Retinal pigment epithelial cell (primary cell): Measurements from ENCODE around the gene ZNF280D.
"Not testable (repeated sequence)": the region's sequence is repeated elsewhere in the genome, so short reads cannot be mapped to it uniquely, and the experiment has no call there.

Experiments
- DNase-seq: peaks from one replicate; pipeline ENCODE4 v3.0.0-alpha.2; 2010; ENCODE audit warnings: low read depth
- H3K4me3 ChIP-seq: 2 replicates; pipeline ENCODE4 v1.5.1; 2011; ENCODE audit warnings: mild to moderate bottlenecking, low read length, control low read depth, moderate library complexity
- TF ChIP-seq, protein P1 (sequence below): conservative IDR thresholded peaks from 2 replicates; pipeline ENCODE4 v1.5.1; 2011; ENCODE audit warnings: low read depth, low read length, control low read depth, inconsistent platforms

The ZNF280D gene

DNA sequence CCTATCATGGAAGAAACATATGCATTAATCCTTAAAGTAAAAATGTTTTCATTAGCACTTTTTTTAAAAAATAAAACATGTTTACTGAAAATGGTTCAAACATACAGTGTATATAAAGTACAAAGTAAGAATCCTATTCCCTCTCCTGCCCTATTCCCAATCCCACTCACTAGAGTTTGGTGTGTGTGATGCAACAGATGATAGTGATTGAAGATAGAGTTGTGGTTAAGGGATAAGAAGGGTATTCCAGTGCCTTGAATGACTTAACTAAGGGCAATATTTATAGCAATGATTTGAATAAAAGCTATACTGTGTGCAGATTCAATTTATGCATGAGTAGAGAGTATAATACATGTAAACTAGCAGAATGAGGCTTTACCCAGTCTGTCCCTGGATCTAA, 18.1 kb downstream of the ZNF280D start:
- TF ChIP-seq, protein P1, sequence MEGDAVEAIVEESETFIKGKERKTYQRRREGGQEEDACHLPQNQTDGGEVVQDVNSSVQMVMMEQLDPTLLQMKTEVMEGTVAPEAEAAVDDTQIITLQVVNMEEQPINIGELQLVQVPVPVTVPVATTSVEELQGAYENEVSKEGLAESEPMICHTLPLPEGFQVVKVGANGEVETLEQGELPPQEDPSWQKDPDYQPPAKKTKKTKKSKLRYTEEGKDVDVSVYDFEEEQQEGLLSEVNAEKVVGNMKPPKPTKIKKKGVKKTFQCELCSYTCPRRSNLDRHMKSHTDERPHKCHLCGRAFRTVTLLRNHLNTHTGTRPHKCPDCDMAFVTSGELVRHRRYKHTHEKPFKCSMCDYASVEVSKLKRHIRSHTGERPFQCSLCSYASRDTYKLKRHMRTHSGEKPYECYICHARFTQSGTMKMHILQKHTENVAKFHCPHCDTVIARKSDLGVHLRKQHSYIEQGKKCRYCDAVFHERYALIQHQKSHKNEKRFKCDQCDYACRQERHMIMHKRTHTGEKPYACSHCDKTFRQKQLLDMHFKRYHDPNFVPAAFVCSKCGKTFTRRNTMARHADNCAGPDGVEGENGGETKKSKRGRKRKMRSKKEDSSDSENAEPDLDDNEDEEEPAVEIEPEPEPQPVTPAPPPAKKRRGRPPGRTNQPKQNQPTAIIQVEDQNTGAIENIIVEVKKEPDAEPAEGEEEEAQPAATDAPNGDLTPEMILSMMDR, result no peak
- no peak overlapping the region for H3K4me3 ChIP-seq
- DNase-seq, result no peak

DNA sequence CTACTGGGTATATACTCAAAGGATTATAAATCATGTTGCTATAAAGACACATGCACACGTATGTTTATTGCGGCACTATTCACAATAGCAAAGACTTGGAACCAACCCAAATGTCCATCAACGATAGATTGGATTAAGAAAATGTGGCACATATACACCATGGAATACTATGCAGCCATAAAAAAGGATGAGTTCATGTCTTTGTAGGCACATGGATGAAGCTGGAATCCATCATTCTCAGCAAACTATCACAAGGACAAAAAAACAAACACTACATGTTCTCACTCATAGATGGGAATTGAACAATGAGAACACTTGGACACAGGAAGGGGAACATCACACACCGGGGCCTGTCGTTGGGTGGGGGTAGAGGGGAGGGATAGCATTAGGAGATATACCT, 23.8 kb downstream of the ZNF280D start:
- not testable (repeated sequence) for H3K4me3 ChIP-seq, DNase-seq

DNA sequence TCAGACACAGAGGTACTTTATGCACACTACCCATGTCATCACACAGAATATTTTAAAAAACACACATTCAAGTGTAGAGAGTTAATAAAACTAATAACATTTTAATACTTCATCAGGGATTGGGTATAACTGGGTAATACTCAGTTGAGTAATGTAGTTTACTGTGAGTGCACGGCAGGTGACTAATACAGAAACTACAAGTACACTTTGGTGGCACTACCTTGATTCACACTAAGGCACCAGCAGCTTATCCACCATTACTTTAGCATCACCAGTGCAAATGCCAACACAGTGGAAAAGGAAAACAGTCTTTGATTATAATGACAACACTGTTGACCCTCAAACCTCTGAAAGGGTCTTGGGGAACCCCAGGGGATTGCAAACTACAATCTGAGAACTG, 33.6 kb downstream of the ZNF280D start:
- no peak for DNase-seq
- TF ChIP-seq, protein P1, result no peak
- no peak overlapping the region for H3K4me3 ChIP-seq

DNA sequence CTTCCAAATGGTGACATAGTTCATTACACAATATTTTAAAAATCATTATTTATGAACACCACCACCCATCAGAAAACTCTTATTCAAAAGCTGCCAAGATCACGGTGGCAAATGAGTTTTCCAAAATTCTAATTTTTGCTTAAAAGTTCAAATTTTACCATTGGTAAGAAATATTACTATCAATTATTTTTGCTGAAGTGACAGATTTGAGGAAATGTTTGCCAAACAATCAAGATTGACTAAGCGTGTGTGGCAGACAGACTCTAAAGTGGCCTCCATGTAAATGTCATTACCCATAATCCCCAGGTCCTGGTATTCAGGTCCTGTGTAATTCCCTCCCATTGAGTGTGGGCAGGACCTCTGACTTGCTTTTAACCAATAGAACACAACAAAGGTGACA, 35.0 kb downstream of the ZNF280D start:
- TF ChIP-seq, protein P1, result no peak
- H3K4me3 ChIP-seq, result no peak overlapping the region
- no peak for DNase-seq

DNA sequence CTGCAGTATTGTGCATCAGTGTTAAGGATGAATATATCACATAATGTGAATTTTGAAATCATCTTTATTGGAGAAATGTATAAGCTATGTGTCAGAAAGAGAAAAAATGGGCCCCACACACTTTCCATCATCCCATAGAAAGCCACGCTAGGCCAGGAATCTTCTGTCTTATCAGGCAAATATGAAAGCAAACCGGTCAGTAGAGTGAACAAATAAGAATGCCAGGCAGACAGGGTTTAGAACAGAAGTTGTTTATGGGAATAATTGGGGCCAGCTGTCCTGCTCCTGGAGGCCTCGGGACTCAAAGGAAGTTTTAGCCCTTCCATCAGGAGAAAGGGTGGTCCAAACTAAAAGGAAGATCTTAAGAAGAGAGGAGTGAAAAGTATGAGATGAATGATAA, 39.5 kb downstream of the ZNF280D start:
- DNase-seq, result no peak

DNA sequence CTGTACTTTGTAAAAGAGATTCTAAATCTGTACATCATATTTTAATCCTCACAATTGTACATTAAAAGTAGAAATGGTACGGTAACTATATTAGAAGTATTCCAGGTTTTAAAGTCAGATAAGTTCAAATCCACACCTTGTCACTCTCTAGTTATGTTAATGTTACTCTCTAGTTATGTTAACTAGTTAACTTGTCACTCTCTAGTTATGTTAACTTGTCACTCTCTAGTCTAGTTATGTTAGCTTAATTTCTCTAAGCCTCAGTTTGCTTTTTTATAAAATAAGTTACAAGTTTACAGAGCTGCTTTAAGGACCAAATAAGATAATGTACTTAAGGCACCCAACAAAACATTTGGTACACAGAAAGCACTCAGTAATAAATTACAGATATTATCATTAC, 42.6 kb downstream of the ZNF280D start:
- TF ChIP-seq, protein P1, result no peak
- DNase-seq, result no peak
- no peak overlapping the region for H3K4me3 ChIP-seq

More for the DNA sequence above, 39.5 kb downstream of the ZNF280D start:
- TF ChIP-seq, protein P1, result no peak
- no peak overlapping the region for H3K4me3 ChIP-seq

DNA sequence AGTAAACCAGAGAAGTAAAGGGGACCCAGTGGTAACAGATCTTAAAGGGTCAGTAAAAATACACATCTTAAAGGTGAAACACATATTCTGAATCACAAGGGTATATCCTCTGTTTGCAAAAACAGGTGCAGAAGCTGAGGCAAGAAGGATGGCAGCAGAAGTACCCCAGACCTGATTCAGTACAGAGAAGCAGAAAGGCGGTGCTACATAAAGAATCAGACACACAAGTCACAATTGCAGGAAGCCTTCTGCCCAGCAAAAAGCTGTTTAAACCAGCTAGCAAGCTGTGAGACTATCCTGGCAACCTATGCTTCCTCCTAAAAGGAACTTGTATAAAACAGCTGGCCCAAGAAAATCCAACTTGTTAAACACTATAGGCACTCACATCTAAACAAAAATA, 49.4 kb downstream of the ZNF280D start:
- no peak overlapping the region for H3K4me3 ChIP-seq
- TF ChIP-seq, protein P1, result no peak
- no peak for DNase-seq

DNA sequence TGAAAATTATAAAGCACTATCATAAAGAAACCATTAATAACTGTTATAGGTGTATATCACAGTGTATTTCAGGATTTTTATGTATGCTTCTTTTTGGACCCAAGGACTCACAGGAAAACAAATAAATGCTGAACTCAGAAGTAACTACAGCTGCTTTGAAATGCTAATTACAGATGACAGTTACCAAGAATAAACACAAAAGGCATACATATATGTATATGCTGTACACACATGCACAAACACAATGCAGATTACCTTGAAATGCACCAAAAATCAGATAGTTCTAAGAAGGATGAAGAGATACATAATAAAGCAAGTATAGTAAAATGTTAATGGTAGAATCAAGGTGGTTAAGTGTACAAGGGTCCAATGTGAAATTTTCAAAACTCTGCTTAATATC, 52.2 kb downstream of the ZNF280D start:
- H3K4me3 ChIP-seq, result no peak overlapping the region
- DNase-seq, result no peak
- TF ChIP-seq, protein P1, result no peak
